B cell (primary cell): ENCODE results near the gene LCN1. TPM values are rescaled to one million over a fixed set of nuclear protein-coding genes. Genes with fewer than 3 reads are reported as not detected.

ENCODE experiments used
- ATAC-seq: fragments of 200-7000 bp; cut with Tn5 transposase; one replicate; pipeline ENCODE4 v1.10.0; 2021; ENCODE audit warnings: low read depth, mild to moderate bottlenecking, moderate number of reproducible peaks, moderate library complexity
- CTCF ChIA-PET: fragments of 350-600 bp; sonication (Branson Sonifier 250); formaldehyde crosslinking; loops from one replicate; lab custom pipeline; 2021; ENCODE audit warnings: antibody characterized with exemption, inconsistent platforms; lab: Charles Lee
- POLR2A ChIA-PET: fragments of 350-600 bp; sonication (Branson Sonifier 250); formaldehyde crosslinking; loops from one replicate; lab custom pipeline; 2021; ENCODE audit warnings: antibody characterized with exemption; lab: Charles Lee
- DNase-seq: peaks from one replicate; pipeline ENCODE4 v3.0.0; 2013
- H2AFZ ChIP-seq: 2 replicates; pipeline ENCODE4 v1.6.1; 2012; ENCODE audit warnings: mild to moderate bottlenecking, low read depth, low read length; ENCODE audit not compliant: insufficient read depth, poor library complexity, severe bottlenecking
- H3K27ac ChIP-seq, 2 donors: 1 replicate in 1 of 2; 2 replicates in 1 of 2; pipeline ENCODE4 v1.5.1; 2012 to 2013; ENCODE audit warnings: low read length in 2 of 2, mild to moderate bottlenecking in 2 of 2, moderate library complexity in 1 of 2
- H3K27me3 ChIP-seq, 4 experiments: fragments of 200-600 bp in 1 of 4; sonication (generic) in 1 of 4; replicated peaks in 1 of 4; 1 replicate in 2 of 4; 2 replicates in 2 of 4; pipeline versions ENCODE4 v1.6.1 to v1.7.0; 2013 to 2016; ENCODE audit warnings: low read length in 3 of 4, mild to moderate bottlenecking in 2 of 4, mixed read lengths in 1 of 4, moderate library complexity in 1 of 4; ENCODE audit not compliant: insufficient read depth in 4 of 4, control insufficient read depth in 3 of 4; ENCODE audit errors: control extremely low read depth in 1 of 4
- H3K36me3 ChIP-seq, 2 experiments: replicated peaks in 1 of 2; 1 replicate in 1 of 2; 2 replicates in 1 of 2; pipeline versions ENCODE4 v1.6.1 to v1.7.1; 2013; ENCODE audit warnings: low read length in 1 of 2; ENCODE audit not compliant: insufficient read depth in 2 of 2, control insufficient read depth in 1 of 2; ENCODE audit errors: control extremely low read depth in 1 of 2, extremely low read depth in 1 of 2
- H3K4me1 ChIP-seq, 2 donors: fragments of 200-600 bp in 1 of 2; sonication (generic) in 1 of 2; 1 replicate in 1 of 2; 2 replicates in 1 of 2; pipeline versions ENCODE4 v1.5.1 to v1.6.1; 2013 to 2017; ENCODE audit warnings: low read length in 2 of 2; ENCODE audit not compliant: control insufficient read depth in 2 of 2, insufficient read depth in 2 of 2
- H3K4me2 ChIP-seq: replicated peaks from 2 replicates; pipeline ENCODE3; 2012; ENCODE audit warnings: mild to moderate bottlenecking, low read depth, low read length; ENCODE audit not compliant: poor library complexity, severe bottlenecking
- H3K4me3 ChIP-seq, 5 experiments: fragments of 200-600 bp in 1 of 5; sonication (generic) in 1 of 5; 1 replicate in 3 of 5; 2 replicates in 2 of 5; pipeline versions ENCODE4 v1.5.1 to v1.7.0; 2011 to 2016; ENCODE audit warnings: low read length in 4 of 5, mild to moderate bottlenecking in 4 of 5, low read depth in 2 of 5, control low read depth in 1 of 5, moderate library complexity in 1 of 5; ENCODE audit not compliant: insufficient read depth in 1 of 5; ENCODE audit errors: control extremely low read depth in 1 of 5, extremely low read depth in 1 of 5
- H3K79me2 ChIP-seq: fragments of 200-600 bp; sonication (generic); one replicate; pipeline ENCODE4 v1.6.0; 2016; ENCODE audit warnings: low read length; ENCODE audit not compliant: control insufficient read depth, insufficient read depth
- H3K9ac ChIP-seq: fragments of 200-600 bp; sonication (generic); 2 replicates; pipeline ENCODE4 v1.6.1; 2017; ENCODE audit warnings: mild to moderate bottlenecking, low read length, moderate library complexity
- H3K9me3 ChIP-seq, 3 donors: one replicate each; pipeline versions ENCODE4 v1.6.1 to v1.7.1; 2013; ENCODE audit warnings: low read length in 2 of 3; ENCODE audit not compliant: control insufficient read depth in 2 of 3, insufficient read depth in 1 of 3; ENCODE audit errors: control extremely low read depth in 1 of 3
- H4K20me1 ChIP-seq: 2 replicates; pipeline ENCODE4 v1.6.0; 2012; ENCODE audit warnings: mild to moderate bottlenecking, low read length; ENCODE audit not compliant: insufficient read depth, control insufficient read depth, poor library complexity, severe bottlenecking
- H3K27ac Mint-ChIP-seq: one replicate; pipeline ENCODE4 v1.8.0; 2021; ENCODE audit warnings: mixed read lengths
- H3K27me3 Mint-ChIP-seq: one replicate; pipeline ENCODE4 v1.8.0; 2021; ENCODE audit warnings: mixed read lengths
- H3K4me1 Mint-ChIP-seq: one replicate; pipeline ENCODE4 v1.8.0; 2021; ENCODE audit warnings: mixed read lengths
- H3K4me3 Mint-ChIP-seq: one replicate; pipeline ENCODE4 v1.8.0; 2021; ENCODE audit warnings: mixed read lengths
- H3K9me3 Mint-ChIP-seq: one replicate; pipeline ENCODE4 v1.8.0; 2022; ENCODE audit warnings: mixed read lengths; ENCODE audit not compliant: insufficient read depth
- CTCF ChIP-seq: fragments of 200-600 bp; IDR thresholded peaks from one replicate; pipeline ENCODE4 v1.8.0; 2022; ENCODE audit warnings: antibody characterized with exemption, mild to moderate bottlenecking
- EZH2 ChIP-seq: IDR thresholded peaks from 2 replicates; pipeline ENCODE4 v1.6.1; 2012; ENCODE audit warnings: borderline replicate concordance, low read depth, mild to moderate bottlenecking, moderate library complexity, low read length; ENCODE audit not compliant: insufficient read depth, poor library complexity, severe bottlenecking
- WGBS: methylation state at CpG from one replicate; pipeline ENCODE4 v1.1.5; 2013; ENCODE audit warnings: missing lambda C conversion rate; ENCODE audit not compliant: insufficient coverage; 5-methylcytosine and 5-hydroxymethylcytosine counted together
- intact Hi-C: fragments of 100-400 bp; cut with micrococcal nuclease; formaldehyde crosslinking; loops from one replicate; pipeline ENCODE4 v1.10.0; 2022
- polyA plus RNA-seq: library from polyadenylated mRNA; depleted of rRNA; stranded (reverse); fragments of >200 nt; gene quantifications from 2 replicates; pipeline ENCODE4 v1.2.3, GENCODE V29; 2012
- total RNA-seq, 2 donors: library from RNA; stranded (reverse); fragments of 120-200 nt in 1 of 2; gene quantifications; 1 replicate in 1 of 2; 2 replicates in 1 of 2; pipeline versions ENCODE4 v1.2.3 to v1.2.4, GENCODE V29; 2013 to 2022

Gene LCN1
- total and polyA plus RNA-seq, 2 donors (not counting 1 experiment from before 2014, with no cell fraction given), result not detected

DNA sequence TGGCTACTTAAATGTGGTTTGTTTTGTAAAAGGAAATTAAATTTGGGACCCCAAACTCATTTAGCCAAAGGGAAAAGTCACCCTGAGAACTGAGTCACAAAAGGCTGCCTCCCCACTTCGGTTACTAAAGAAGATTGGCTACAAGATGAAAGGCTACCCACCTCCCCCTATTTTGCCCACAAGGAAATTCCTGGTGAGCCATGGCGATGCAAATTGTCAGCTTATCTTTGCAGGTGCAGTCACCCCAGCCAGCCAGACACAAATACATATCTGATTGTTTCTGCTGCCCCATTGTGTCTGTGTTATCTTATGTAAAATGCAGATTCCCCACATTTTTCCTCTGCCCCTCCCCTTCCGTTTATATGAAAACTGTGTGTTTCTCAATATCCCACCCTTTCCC is 49.2 kb downstream of the LCN1 start:
- H4K20me1 ChIP-seq, result no peaks in the 10 kb centered on the region
- no peak overlapping the region for H3K4me3 Mint-ChIP-seq
- DNase-seq (no peak), ATAC-seq (no peak)
- no peak overlapping the region for H3K9ac ChIP-seq
- no peak overlapping the region for H3K4me2 ChIP-seq
- H3K4me3 ChIP-seq, result no peak overlapping the region
- ChIA-PET CTCF (no interaction called here), POLR2A (no interaction called here)
- H3K79me2 ChIP-seq, result no peaks in the 10 kb centered on the region
- 72% methylated on average over 2 of the region's 3 CpGs for WGBS
- H3K4me1 Mint-ChIP-seq, result no peaks in the 10 kb centered on the region
- no peak overlapping the region for H2AFZ ChIP-seq
- peaks cover 4% of the 10 kb centered on the region for H3K9me3 Mint-ChIP-seq
- H3K4me1 ChIP-seq, result no peaks in the 10 kb centered on the region
- intact Hi-C loops, result no loop called here
- H3K27ac Mint-ChIP-seq, result no peak overlapping the region
- no peak overlapping the region for H3K27ac ChIP-seq
- TF ChIP-seq CTCF, result no peak
- no peak for TF ChIP-seq EZH2
- peaks cover 0 to 2% (median 0%) of the 10 kb centered on the region in 4 experiments for H3K27me3 ChIP-seq
- H3K36me3 ChIP-seq, result no peaks in the 10 kb centered on the region
- peaks cover 8% of the 10 kb centered on the region for H3K27me3 Mint-ChIP-seq
- H3K9me3 ChIP-seq, result peaks cover 0 to 4% (median 0%) of the 10 kb centered on the region in 3 donors

GRCh38 chr9:135572233-135572632 is 51.0 kb downstream of the LCN1 start:
- CTCF ChIA-PET, result interaction anchor here (0.6 kb wide), 1 partner anchor 562 kb away, joined by 3 read pairs; no protein-coding TSS in a partner anchor
- peaks cover 4% of the 10 kb centered on the region for H3K27me3 Mint-ChIP-seq
- H3K9ac ChIP-seq, result no peak overlapping the region
- no peak overlapping the region for H3K4me3 Mint-ChIP-seq
- POLR2A ChIA-PET, result no interaction called here
- peaks cover 4% of the 10 kb centered on the region for H3K9me3 Mint-ChIP-seq
- peaks cover 0 to 4% (median 0%) of the 10 kb centered on the region in 3 donors for H3K9me3 ChIP-seq
- no peak overlapping the region for H2AFZ ChIP-seq
- no peak overlapping the region for H3K27ac ChIP-seq
- no peaks in the 10 kb centered on the region for H3K79me2 ChIP-seq
- no peaks in the 10 kb centered on the region for H3K36me3 ChIP-seq
- no peaks in the 10 kb centered on the region for H3K4me1 ChIP-seq
- no peak overlapping the region for H3K4me2 ChIP-seq
- no peak overlapping the region for H3K27ac Mint-ChIP-seq
- 91% methylated on average over 1 of the region's 2 CpGs for WGBS
- ATAC-seq (no peak), DNase-seq (no peak)
- H3K4me1 Mint-ChIP-seq, result no peaks in the 10 kb centered on the region
- no peaks in the 10 kb centered on the region for H3K27me3 ChIP-seq
- no peak overlapping the region for H3K4me3 ChIP-seq
- no peaks in the 10 kb centered on the region for H4K20me1 ChIP-seq
- no peak for TF ChIP-seq CTCF
- TF ChIP-seq EZH2, result no peak
- intact Hi-C loops, result no loop called here
